Measurements from ENCODE around the gene CKLF. TPM values are rescaled to one million over a fixed set of nuclear protein-coding genes. Genes with fewer than 3 reads are reported as not detected.

CKLF gene
- total and polyA plus RNA-seq, 4 donors = 9.5 to 36.1 (median 21.5) TPM

DNA sequence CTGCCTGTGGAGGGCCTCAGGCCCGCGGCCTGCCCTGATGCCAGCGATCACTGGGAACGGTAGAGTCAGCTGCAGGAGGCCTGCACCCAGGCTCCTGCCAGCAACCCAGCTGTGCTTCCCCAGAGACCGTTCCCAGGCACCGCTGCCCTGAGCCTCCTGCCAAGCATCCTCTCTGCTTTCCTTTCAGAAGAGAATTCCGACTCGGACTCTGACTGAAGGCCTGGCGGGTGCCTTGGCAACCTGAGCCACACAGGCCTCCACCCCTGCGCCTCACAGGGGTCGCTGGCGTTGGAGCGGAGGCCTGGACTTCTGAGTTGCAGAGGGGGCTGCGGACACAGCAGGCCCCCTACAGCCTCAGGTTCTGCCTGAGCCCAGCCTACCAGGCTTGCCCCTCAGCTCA is 60.0 kb downstream of the CKLF start:
- TF ChIP-seq TAF1 (conservative IDR thresholded peaks at IDR 0.05) (no peak), NR2F2 (IDR thresholded peaks at IDR 0.05) (no peak), FOXA1 (IDR thresholded peaks at IDR 0.05) (no peak), FOXA2 (IDR thresholded peaks at IDR 0.05) (no peak), RAD21 (IDR thresholded peaks at IDR 0.05) (no peak), HNF4G (IDR thresholded peaks at IDR 0.05) (no peak)
- TF ChIP-seq, protein P1, sequence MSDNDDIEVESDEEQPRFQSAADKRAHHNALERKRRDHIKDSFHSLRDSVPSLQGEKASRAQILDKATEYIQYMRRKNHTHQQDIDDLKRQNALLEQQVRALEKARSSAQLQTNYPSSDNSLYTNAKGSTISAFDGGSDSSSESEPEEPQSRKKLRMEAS (IDR thresholded peaks at IDR 0.05) = no peak
- 96% methylated on average over 14 of the region's 14 CpGs for WGBS
- Histone ChIP-seq H3K27ac (ENCODE audit: low read depth in 1 of 2, low read length in 2 of 2) (no peak overlapping the region), H3K9me3 (ENCODE audit: control insufficient read depth in 4 of 4, low read length in 3 of 4) (no peaks in the 10 kb centered on the region), H3K4me1 (ENCODE audit: control insufficient read depth in 4 of 4, insufficient read depth in 4 of 4, low read length in 3 of 4) (peaks cover 0 to 17% (median 13%) of the 10 kb centered on the region in 4 donors), H3K27me3 (ENCODE audit: control insufficient read depth in 4 of 4, insufficient read depth in 4 of 4, low read length in 3 of 4) (no peaks in the 10 kb centered on the region), H3K36me3 (ENCODE audit: control insufficient read depth in 4 of 4, insufficient read depth in 3 of 4, low read depth in 1 of 4, low read length in 3 of 4) (peaks cover 0 to 7% (median 0%) of the 10 kb centered on the region in 4 donors), H3K9ac (ENCODE audit: low read depth in 1 of 2, low read length in 2 of 2) (no peak overlapping the region), H3K4me3 (ENCODE audit: low read depth in 1 of 3, low read length in 3 of 3) (no peak overlapping the region)
- DNase-seq (ENCODE audit: low spot score) = no peak

DNA sequence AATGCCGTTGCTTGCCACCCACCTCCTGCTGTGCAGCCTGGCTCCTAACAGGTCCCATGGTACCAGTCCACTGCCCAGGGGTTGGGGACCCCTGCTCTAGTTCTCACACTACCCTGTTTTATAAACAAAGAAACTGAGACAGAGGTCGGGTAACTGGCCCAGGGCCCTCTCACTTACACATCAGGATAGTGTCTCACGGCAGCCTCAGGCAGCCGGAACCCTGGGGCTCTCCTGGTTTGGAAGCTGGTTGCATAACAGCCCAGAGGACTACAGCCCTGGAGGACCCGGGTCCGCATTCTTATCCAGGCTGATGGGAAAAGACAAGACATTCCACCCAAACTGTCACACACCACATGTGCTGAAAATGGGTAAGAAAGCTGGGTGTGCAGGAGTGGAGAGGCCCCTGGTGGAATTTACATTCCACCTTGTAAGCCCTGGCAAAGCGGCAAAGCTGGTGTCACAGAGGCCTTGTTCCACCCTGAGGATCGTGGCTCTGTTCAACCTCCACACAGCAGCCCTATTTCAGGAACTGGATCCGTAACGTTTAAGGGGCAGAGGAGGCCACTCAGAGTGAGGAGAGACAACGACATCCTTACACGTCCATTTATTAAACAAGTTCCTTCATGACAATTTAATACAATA is 61.9 kb downstream of the CKLF start:
- 95% methylated on average over 12 of the region's 12 CpGs for WGBS

More for the DNA sequence above, 61.9 kb downstream of the CKLF start:
- Histone ChIP-seq H3K9ac (ENCODE audit: low read depth in 1 of 2, low read length in 2 of 2) (no peak overlapping the region), H3K27ac (ENCODE audit: low read depth in 1 of 2, low read length in 2 of 2) (no peak overlapping the region), H3K36me3 (ENCODE audit: control insufficient read depth in 4 of 4, insufficient read depth in 3 of 4, low read depth in 1 of 4, low read length in 3 of 4) (peaks cover 0 to 7% (median 0%) of the 10 kb centered on the region in 4 donors), H3K4me3 (ENCODE audit: low read depth in 1 of 3, low read length in 3 of 3) (no peak overlapping the region), H3K9me3 (ENCODE audit: control insufficient read depth in 4 of 4, low read length in 3 of 4) (no peaks in the 10 kb centered on the region), H3K27me3 (ENCODE audit: control insufficient read depth in 4 of 4, insufficient read depth in 4 of 4, low read length in 3 of 4) (no peaks in the 10 kb centered on the region), H3K4me1 (ENCODE audit: control insufficient read depth in 4 of 4, insufficient read depth in 4 of 4, low read length in 3 of 4) (peaks cover 4 to 30% (median 18%) of the 10 kb centered on the region in 4 donors)
- no peak for DNase-seq (ENCODE audit: low spot score)
- TF ChIP-seq, protein P2, sequence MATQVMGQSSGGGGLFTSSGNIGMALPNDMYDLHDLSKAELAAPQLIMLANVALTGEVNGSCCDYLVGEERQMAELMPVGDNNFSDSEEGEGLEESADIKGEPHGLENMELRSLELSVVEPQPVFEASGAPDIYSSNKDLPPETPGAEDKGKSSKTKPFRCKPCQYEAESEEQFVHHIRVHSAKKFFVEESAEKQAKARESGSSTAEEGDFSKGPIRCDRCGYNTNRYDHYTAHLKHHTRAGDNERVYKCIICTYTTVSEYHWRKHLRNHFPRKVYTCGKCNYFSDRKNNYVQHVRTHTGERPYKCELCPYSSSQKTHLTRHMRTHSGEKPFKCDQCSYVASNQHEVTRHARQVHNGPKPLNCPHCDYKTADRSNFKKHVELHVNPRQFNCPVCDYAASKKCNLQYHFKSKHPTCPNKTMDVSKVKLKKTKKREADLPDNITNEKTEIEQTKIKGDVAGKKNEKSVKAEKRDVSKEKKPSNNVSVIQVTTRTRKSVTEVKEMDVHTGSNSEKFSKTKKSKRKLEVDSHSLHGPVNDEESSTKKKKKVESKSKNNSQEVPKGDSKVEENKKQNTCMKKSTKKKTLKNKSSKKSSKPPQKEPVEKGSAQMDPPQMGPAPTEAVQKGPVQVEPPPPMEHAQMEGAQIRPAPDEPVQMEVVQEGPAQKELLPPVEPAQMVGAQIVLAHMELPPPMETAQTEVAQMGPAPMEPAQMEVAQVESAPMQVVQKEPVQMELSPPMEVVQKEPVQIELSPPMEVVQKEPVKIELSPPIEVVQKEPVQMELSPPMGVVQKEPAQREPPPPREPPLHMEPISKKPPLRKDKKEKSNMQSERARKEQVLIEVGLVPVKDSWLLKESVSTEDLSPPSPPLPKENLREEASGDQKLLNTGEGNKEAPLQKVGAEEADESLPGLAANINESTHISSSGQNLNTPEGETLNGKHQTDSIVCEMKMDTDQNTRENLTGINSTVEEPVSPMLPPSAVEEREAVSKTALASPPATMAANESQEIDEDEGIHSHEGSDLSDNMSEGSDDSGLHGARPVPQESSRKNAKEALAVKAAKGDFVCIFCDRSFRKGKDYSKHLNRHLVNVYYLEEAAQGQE (IDR thresholded peaks at IDR 0.05) = no peak
- TF ChIP-seq GABPA (IDR thresholded peaks at IDR 0.05 in 1 of 2, conservative IDR thresholded peaks at IDR 0.05 in 1 of 2) (no peak), SP1 (IDR thresholded peaks at IDR 0.05) (no peak), RAD21 (IDR thresholded peaks at IDR 0.05) (no peak), YY1 (IDR thresholded peaks at IDR 0.05) (no peak), FOXA1 (IDR thresholded peaks at IDR 0.05) (no peak), HNF4A (conservative IDR thresholded peaks at IDR 0.05) (no peak), EGR1 (IDR thresholded peaks at IDR 0.05; ENCODE audit: low read depth in 2 of 2) (no peak), HNF4G (IDR thresholded peaks at IDR 0.05) (no peak), TAF1 (conservative IDR thresholded peaks at IDR 0.05) (no peak), NR2F2 (IDR thresholded peaks at IDR 0.05) (no peak), JUND (IDR thresholded peaks at IDR 0.05) (no peak), FOXA2 (IDR thresholded peaks at IDR 0.05) (no peak)
- TF ChIP-seq, protein P3, sequence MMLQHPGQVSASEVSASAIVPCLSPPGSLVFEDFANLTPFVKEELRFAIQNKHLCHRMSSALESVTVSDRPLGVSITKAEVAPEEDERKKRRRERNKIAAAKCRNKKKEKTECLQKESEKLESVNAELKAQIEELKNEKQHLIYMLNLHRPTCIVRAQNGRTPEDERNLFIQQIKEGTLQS (IDR thresholded peaks at IDR 0.05) = no peak
- TF ChIP-seq, protein P1 (IDR thresholded peaks at IDR 0.05) = no peak
- TF ChIP-seq, protein P4, sequence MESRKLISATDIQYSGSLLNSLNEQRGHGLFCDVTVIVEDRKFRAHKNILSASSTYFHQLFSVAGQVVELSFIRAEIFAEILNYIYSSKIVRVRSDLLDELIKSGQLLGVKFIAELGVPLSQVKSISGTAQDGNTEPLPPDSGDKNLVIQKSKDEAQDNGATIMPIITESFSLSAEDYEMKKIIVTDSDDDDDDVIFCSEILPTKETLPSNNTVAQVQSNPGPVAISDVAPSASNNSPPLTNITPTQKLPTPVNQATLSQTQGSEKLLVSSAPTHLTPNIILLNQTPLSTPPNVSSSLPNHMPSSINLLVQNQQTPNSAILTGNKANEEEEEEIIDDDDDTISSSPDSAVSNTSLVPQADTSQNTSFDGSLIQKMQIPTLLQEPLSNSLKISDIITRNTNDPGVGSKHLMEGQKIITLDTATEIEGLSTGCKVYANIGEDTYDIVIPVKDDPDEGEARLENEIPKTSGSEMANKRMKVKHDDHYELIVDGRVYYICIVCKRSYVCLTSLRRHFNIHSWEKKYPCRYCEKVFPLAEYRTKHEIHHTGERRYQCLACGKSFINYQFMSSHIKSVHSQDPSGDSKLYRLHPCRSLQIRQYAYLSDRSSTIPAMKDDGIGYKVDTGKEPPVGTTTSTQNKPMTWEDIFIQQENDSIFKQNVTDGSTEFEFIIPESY (IDR thresholded peaks at IDR 0.05) = no peak

Small RNA genes lying within 50 kb of the gene (small RNA-seq; reads per million reads assigned to genes)
- not detected for gene CKLF-CMTM1

Other genes starting within 250 kb of the CKLF start
- gene CDH5, start 185.9 kb upstream of the CKLF start, total RNA-seq = 10 to 100 TPM; 15.6 to 21.9 TPM
- gene CDH5, start 185.9 kb upstream of the CKLF start, polyA plus RNA-seq = 10 to 100 TPM in 1 of 2 donors, 1 to 10 TPM in 1; 5.5 to 19.3 TPM
- gene BEAN1, start 125.3 kb upstream of the CKLF start, total RNA-seq = under 1 TPM in 1 of 2 donors, not detected in 1; 0.25 TPM
- under 1 TPM; 0.22 to 0.99 TPM for gene BEAN1, start 125.3 kb upstream of the CKLF start, polyA plus RNA-seq
- 10 to 100 TPM; 10.5 to 31.9 TPM for gene TK2, start 2.5 kb upstream of the CKLF start, total RNA-seq
- 10 to 100 TPM; 19.5 to 22.5 TPM for gene TK2, start 2.5 kb upstream of the CKLF start, polyA plus RNA-seq
- under 1 TPM; 0.33 to 0.84 TPM for gene CMTM1, start 13.9 kb downstream of the CKLF start, total RNA-seq
- under 1 TPM; 0.32 to 0.64 TPM for gene CMTM1, start 13.9 kb downstream of the CKLF start, polyA plus RNA-seq
- gene CMTM2, start 26.9 kb downstream of the CKLF start, total RNA-seq = 1 to 10 TPM in 1 of 2 donors, under 1 TPM in 1; 0.50 to 1.1 TPM
- gene CMTM2, start 26.9 kb downstream of the CKLF start, polyA plus RNA-seq = under 1 TPM; 0.57 to 0.67 TPM
- 10 to 100 TPM in 1 of 2 donors, 1 to 10 TPM in 1; 2.7 to 12.2 TPM for gene CMTM3, start 52.1 kb downstream of the CKLF start, total RNA-seq
- 1 to 10 TPM; 1.6 to 6.5 TPM for gene CMTM3, start 52.1 kb downstream of the CKLF start, polyA plus RNA-seq
- gene CMTM4, start 144.2 kb downstream of the CKLF start, total RNA-seq = 10 to 100 TPM in 1 of 2 donors, 1 to 10 TPM in 1; 8.1 to 19.7 TPM
- 1 to 10 TPM; 2.9 to 4.5 TPM for gene CMTM4, start 144.2 kb downstream of the CKLF start, polyA plus RNA-seq
- gene DYNC1LI2, start 199.0 kb downstream of the CKLF start, total RNA-seq = 100 to 1,000 TPM in 1 of 2 donors, 10 to 100 TPM in 1; 31.7 to 106 TPM
- 10 to 100 TPM; 14.2 to 38.5 TPM for gene DYNC1LI2, start 199.0 kb downstream of the CKLF start, polyA plus RNA-seq
- gene TERB1, start 249.0 kb downstream of the CKLF start, total RNA-seq = under 1 TPM in 1 of 2 donors, not detected in 1; 0.08 TPM
- under 1 TPM in 1 of 2 donors, not detected in 1; 0.17 TPM for gene TERB1, start 249.0 kb downstream of the CKLF start, polyA plus RNA-seq

Measured in liver (tissue), 10 donors.